ENCODE measurements around the gene CSF3. TPM values are rescaled to one million over a fixed set of nuclear protein-coding genes. Genes with fewer than 3 reads are reported as not detected.

CSF3 gene
- total RNA-seq, 1 donor from 2014 or later = 1.2 TPM

DNA sequence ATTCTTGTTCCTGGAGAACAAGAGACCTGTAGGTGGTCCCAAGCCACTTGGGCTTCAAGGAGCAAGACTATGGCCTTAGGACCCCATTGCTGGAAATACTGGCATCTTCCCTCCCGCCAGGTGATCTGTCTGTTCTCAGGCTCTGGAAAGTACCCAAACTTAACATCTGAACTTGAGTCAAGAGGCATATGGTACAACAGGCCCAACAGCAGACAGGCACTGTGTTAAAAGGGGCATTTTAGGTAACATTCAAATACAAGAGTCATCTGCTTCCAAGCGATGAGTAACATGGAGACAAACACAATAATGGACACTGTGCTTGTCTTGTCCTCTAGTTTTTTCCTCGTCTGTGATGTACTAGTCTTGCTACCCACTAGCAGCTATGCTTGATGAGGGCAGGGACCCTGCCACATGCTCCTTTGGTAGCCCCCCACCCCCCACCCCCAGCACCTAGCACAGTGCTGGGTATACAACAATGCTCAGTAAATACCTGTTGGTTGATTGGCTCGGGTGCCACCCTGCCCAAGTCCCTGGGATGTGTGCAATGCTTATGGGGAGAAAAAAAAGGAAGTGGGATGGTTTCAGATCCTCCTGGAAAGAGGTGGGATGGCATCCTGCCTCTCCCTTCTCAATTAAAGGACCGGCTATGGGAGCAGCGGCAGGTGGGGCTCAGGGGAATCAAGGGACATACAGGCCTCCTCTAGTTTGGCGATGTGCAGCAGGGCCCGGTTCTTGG, 19.4 kb downstream of the CSF3 start:
- intact Hi-C loops (cut with DNase I) = no loop called here
- no peak for TF ChIP-seq CTCF (IDR thresholded peaks at IDR 0.05)
- H3K27me3 ChIP-seq = no peaks in the 10 kb centered on the region
- no peak overlapping the region for H3K4me3 ChIP-seq
- H3K27ac ChIP-seq = no peak overlapping the region
- H3K36me3 ChIP-seq = peaks cover 67% of the 10 kb centered on the region
- DNase-seq (no peak), ATAC-seq (no peak)
- no peaks in the 10 kb centered on the region for H3K9me3 ChIP-seq
- peaks cover 10% of the 10 kb centered on the region for H3K4me1 ChIP-seq

DNA sequence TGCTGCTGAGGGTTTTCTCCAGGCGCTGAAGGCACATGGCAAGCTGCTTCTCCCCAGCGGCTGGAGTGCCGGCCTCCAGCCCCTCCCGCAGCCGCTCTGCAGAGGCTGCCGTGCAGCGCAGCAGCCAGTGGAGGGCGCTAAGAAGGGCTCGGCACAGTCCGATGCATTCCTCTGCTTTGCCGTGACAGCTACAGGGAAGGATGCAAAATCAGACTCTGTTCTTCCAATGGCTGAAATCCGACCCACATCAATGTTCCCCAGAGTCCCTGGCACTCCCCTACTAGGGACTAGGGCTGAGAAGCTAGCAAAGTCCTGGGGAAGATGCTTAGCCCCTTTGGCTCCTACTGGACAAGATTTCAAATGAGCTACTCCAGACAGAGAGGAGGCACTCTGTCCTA, 19.9 kb downstream of the CSF3 start:
- peak; percentile 17 for ATAC-seq
- Histone ChIP-seq H3K4me1 (peaks cover 10% of the 10 kb centered on the region), H3K36me3 (peaks cover 61% of the 10 kb centered on the region), H3K27me3 (no peaks in the 10 kb centered on the region), H3K9me3 (no peaks in the 10 kb centered on the region), H3K27ac (no peak overlapping the region), H3K4me3 (no peak overlapping the region)
- peak; percentile 18 for TF ChIP-seq CTCF (IDR thresholded peaks at IDR 0.05)
- no peak for DNase-seq
- intact Hi-C loops (cut with DNase I) = no loop called here

DNA sequence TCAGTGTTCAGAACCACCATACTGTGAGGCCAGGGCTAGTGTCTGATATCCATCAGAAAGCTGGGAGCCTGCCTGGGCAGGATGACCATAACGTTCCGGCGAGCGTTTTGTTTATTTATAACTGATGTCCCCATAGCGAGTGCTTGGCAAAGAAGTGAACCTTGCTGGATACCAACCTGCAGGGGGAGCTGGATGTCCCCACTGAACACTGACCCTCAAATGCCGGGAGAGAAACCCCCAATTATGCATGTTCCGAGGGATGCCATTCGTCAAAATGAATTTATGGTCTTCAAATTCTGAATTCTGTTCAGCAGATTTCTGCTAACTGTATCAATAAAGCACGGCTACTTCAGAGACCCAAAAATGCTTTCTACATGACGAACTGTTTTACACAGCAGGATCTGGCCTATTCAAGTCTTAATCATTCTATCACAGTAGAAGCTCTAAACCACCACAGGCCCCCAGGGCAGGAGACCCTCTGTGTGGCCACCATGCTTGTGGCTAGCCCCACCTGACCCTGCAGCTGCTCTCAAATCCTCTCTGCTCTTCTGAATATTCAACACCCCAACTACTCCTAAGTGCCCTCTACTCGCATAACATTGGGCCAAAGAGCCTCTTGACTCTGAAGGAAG, 23.8 kb downstream of the CSF3 start:
- ATAC-seq (peak; percentile 91), DNase-seq (no peak)
- no peaks in the 10 kb centered on the region for H3K27me3 ChIP-seq
- intact Hi-C loops (cut with DNase I) = no loop called here
- H3K4me1 ChIP-seq = peaks cover 10% of the 10 kb centered on the region
- H3K27ac ChIP-seq = peak overlapping the region; percentile 82
- no peak overlapping the region for H3K4me3 ChIP-seq
- no peaks in the 10 kb centered on the region for H3K9me3 ChIP-seq
- H3K36me3 ChIP-seq = peaks cover 41% of the 10 kb centered on the region
- peak; percentile 71 for TF ChIP-seq CTCF (IDR thresholded peaks at IDR 0.05)

GRCh38 chr17:40041196-40041595, 26.0 kb downstream of the CSF3 start:
- intact Hi-C loops (cut with DNase I) = no loop called here
- DNase-seq (no peak), ATAC-seq (no peak)
- peaks cover 10% of the 10 kb centered on the region for H3K4me1 ChIP-seq
- no peaks in the 10 kb centered on the region for H3K27me3 ChIP-seq
- no peak overlapping the region for H3K4me3 ChIP-seq
- peaks cover 30% of the 10 kb centered on the region for H3K36me3 ChIP-seq
- no peaks in the 10 kb centered on the region for H3K9me3 ChIP-seq
- H3K27ac ChIP-seq = no peak overlapping the region
- TF ChIP-seq CTCF (IDR thresholded peaks at IDR 0.05) = no peak

DNA sequence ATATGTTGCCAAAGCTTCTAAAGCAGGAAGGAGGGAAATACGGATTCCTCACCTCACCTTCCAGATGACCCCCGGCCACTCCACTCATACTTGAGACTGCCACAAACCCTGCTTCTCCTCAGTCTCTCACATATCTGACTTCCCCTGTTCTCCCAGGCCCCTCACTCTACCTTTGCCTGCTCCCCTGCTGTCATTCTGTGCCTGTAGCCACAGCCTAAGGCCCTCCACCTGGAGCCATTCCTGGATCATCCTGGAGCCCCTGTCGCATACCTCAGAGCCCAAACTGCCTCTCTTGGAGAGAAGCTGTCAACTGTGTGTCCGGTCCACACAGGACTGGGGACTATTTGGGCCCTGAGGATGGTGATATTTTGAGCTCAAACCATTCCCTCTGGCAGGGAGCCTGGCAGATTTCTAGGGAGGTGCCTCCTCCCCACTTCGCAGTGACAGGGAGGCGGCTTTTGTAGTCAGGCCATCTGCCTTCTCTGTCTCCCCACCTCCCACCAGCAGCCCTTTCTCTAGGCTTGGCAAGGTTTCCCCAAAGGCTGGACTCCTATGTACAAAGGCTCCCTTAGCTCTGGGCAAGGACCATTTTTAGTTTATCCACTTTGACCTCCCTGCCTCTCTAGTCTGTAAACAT, 41.3 kb downstream of the CSF3 start:
- Histone ChIP-seq H3K36me3 (peaks cover 15% of the 10 kb centered on the region), H3K9me3 (no peaks in the 10 kb centered on the region), H3K27me3 (no peaks in the 10 kb centered on the region), H3K4me1 (peaks cover 8% of the 10 kb centered on the region), H3K4me3 (no peak overlapping the region), H3K27ac (no peak overlapping the region)
- TF ChIP-seq CTCF (IDR thresholded peaks at IDR 0.05) = no peak
- no peak for ATAC-seq
- intact Hi-C loops (cut with DNase I) = no loop called here
- DNase-seq = no peak

All from upper lobe of right lung (tissue), 1 donor.